Lung (tissue), 12 donors: ENCODE results near the gene TRUB1. TPM values are rescaled to one million over a fixed set of nuclear protein-coding genes. Genes with fewer than 3 reads are reported as not detected.

Experiments
- ATAC-seq: fragments of 200-7000 bp; cut with Tn5 transposase; one replicate; pipeline ENCODE4 v1.9.1; 2020; ENCODE audit warnings: moderate number of reproducible peaks; ENCODE audit not compliant: insufficient read depth, low FRiP score
- DNase-seq, 3 donors: peaks; one replicate each; pipeline ENCODE4 v3.0.0-alpha.2; 2013 to 2017
- H3K27ac ChIP-seq, 2 donors: one replicate each; pipeline ENCODE4 v1.5.1; 2013; ENCODE audit warnings: mild to moderate bottlenecking in 2 of 2, moderate library complexity in 2 of 2, control low read depth in 1 of 2, inconsistent platforms in 1 of 2, low read depth in 1 of 2, low read length in 1 of 2
- H3K27me3 ChIP-seq, 3 donors: one replicate each; pipeline ENCODE4 v1.5.1; 2013; ENCODE audit warnings: low read length in 2 of 3; ENCODE audit not compliant: control insufficient read depth in 3 of 3, insufficient read depth in 3 of 3
- H3K36me3 ChIP-seq, 4 donors: one replicate each; pipeline ENCODE4 v1.5.1; 2013; ENCODE audit warnings: low read length in 4 of 4, mild to moderate bottlenecking in 1 of 4, moderate library complexity in 1 of 4; ENCODE audit not compliant: control insufficient read depth in 4 of 4, insufficient read depth in 4 of 4
- H3K4me1 ChIP-seq, 5 donors: one replicate each; pipeline ENCODE4 v1.5.1; 2013; ENCODE audit warnings: low read length in 5 of 5, mild to moderate bottlenecking in 2 of 5, moderate library complexity in 1 of 5; ENCODE audit not compliant: control insufficient read depth in 5 of 5, insufficient read depth in 5 of 5
- H3K4me3 ChIP-seq: one replicate; pipeline ENCODE4 v1.5.1; 2013; ENCODE audit warnings: mild to moderate bottlenecking, control low read depth, moderate library complexity
- H3K9ac ChIP-seq, 2 donors: one replicate each; pipeline ENCODE4 v1.5.1; 2013; ENCODE audit warnings: low read length in 2 of 2, control low read depth in 1 of 2; ENCODE audit not compliant: insufficient read depth in 1 of 2
- H3K9me3 ChIP-seq, 4 donors: one replicate each; pipeline ENCODE4 v1.5.1; 2013; ENCODE audit warnings: low read length in 3 of 4, mild to moderate bottlenecking in 1 of 4, moderate library complexity in 1 of 4; ENCODE audit not compliant: control insufficient read depth in 4 of 4, insufficient read depth in 3 of 4
- WGBS, 2 donors: extraction: QIAGEN DNeasy Blood & Tissue Kit; methylation state at CpG; one replicate each; pipeline ENCODE4 v1.1.7; 2013; 5-methylcytosine and 5-hydroxymethylcytosine counted together
- polyA plus RNA-seq, 2 donors: library from polyadenylated mRNA; stranded (reverse); fragments of 200-250 nt; gene quantifications; one replicate each; pipeline ENCODE4 v1.2.1, GENCODE V29; 2013
- total RNA-seq, 2 donors: library from RNA; depleted of rRNA in 1 of 2; stranded (reverse); fragments of >200 nt in 1 of 2; gene quantifications; one replicate each; pipeline ENCODE4 v1.2.1, GENCODE V29; 2014 to 2021
- TF ChIP-seq, protein P1 (sequence below): IDR thresholded peaks from 2 replicates; pipeline ENCODE4 v1.5.1; 2012; ENCODE audit warnings: mild to moderate bottlenecking; ENCODE audit errors: control extremely low read depth, extremely low read depth
- donor health status: control.
- donor health status: control.
- donor health status: Bipolar disorder and iron deficiency.
- donor health status: healthy.
- donor health status: DM: yes; HTN: yes; CAD: no.

The TRUB1 gene
- total and polyA plus RNA-seq, 4 donors: 4.9 to 27.0 (median 10.7) TPM

DNA sequence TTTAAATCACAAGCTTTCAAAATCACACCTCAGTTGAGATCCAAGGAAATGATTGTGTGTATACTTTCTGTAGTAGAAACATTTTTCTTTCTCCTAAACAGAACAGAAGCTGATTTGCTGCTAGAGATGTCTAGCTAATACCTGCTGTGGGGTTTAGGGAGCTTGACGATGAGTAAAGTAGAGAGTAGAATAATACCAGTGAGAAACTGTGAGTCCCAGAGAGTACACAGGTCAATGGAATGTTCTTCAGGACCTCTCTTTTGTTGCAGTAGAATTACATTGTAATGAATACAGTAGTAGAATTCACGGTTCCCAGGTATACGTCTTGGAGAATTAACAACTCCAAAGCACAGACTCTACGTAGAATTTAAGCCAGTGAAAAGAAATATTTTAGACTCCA is 18.0 kb downstream of the TRUB1 start:
- no peak for ATAC-seq
- no peaks in the 10 kb centered on the region for H3K27me3 ChIP-seq
- H3K9ac ChIP-seq: no peak overlapping the region
- DNase-seq: no peak
- peaks cover 0 to 8% (median 0%) of the 10 kb centered on the region in 5 donors for H3K4me1 ChIP-seq
- no peaks in the 10 kb centered on the region for H3K9me3 ChIP-seq
- H3K27ac ChIP-seq: no peak overlapping the region
- no peak overlapping the region for H3K4me3 ChIP-seq
- TF ChIP-seq, protein P1, sequence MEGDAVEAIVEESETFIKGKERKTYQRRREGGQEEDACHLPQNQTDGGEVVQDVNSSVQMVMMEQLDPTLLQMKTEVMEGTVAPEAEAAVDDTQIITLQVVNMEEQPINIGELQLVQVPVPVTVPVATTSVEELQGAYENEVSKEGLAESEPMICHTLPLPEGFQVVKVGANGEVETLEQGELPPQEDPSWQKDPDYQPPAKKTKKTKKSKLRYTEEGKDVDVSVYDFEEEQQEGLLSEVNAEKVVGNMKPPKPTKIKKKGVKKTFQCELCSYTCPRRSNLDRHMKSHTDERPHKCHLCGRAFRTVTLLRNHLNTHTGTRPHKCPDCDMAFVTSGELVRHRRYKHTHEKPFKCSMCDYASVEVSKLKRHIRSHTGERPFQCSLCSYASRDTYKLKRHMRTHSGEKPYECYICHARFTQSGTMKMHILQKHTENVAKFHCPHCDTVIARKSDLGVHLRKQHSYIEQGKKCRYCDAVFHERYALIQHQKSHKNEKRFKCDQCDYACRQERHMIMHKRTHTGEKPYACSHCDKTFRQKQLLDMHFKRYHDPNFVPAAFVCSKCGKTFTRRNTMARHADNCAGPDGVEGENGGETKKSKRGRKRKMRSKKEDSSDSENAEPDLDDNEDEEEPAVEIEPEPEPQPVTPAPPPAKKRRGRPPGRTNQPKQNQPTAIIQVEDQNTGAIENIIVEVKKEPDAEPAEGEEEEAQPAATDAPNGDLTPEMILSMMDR: no peak
- WGBS, 2 donors: 96% methylated on average over 4 of the region's 4 CpGs
- peaks cover 0 to 5% (median 0%) of the 10 kb centered on the region in 4 donors for H3K36me3 ChIP-seq

DNA sequence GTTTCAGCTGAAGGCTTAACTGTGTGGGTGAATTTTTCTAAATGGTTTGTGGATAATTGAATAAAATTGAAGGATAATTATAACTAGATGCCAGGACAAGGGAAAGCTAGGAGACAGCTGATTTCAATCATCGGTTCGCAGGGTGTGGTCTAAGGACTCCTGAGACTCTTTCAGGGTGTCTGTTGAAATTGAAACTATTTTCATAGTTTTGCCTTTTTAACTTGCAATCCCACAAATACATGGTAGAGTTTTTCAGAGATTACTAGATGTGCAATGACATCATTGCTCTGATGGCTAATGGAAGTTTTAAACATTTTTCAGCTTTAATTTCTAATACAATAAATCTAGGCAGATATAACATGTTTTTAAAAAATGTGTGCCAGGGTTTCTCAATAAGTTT is 18.5 kb downstream of the TRUB1 start:
- Histone ChIP-seq H3K9ac (no peak overlapping the region), H3K36me3 (peaks cover 0 to 5% (median 0%) of the 10 kb centered on the region in 4 donors), H3K27ac (no peak overlapping the region), H3K27me3 (no peaks in the 10 kb centered on the region), H3K4me1 (peaks cover 0 to 8% (median 0%) of the 10 kb centered on the region in 5 donors), H3K4me3 (no peak overlapping the region), H3K9me3 (no peaks in the 10 kb centered on the region)
- TF ChIP-seq, protein P1: no peak
- DNase-seq (no peak), ATAC-seq (no peak)
- WGBS, 2 donors: 80 to 89% methylated on average over 2 of the region's 2 CpGs

DNA sequence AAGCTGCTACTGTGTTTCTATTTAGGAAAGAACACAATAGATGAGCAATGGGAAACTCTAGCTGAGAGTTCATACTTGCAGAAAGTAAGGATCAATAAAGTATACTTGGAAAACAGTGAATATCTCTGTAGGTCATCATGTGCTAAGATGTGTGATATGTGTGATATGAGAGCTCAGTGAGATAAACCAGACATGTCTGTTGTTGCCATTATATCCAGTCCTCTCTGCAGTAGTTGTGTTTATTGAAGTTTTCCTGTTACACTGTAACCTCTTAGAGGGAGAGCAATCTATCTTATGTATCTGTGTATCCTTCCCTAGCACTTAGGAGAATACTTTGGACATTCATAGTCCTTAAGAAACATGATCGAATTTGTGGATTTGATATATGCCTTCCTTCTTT is 19.1 kb downstream of the TRUB1 start:
- TF ChIP-seq, protein P1: no peak
- H3K36me3 ChIP-seq: peaks cover 0 to 6% (median under 1%) of the 10 kb centered on the region in 4 donors
- WGBS, 2 donors: 70 to 89% methylated on average over 1 of the region's 1 CpG
- peaks cover 0 to 8% (median 0%) of the 10 kb centered on the region in 5 donors for H3K4me1 ChIP-seq
- no peaks in the 10 kb centered on the region for H3K9me3 ChIP-seq
- no peak overlapping the region for H3K27ac ChIP-seq
- no peak for DNase-seq
- no peaks in the 10 kb centered on the region for H3K27me3 ChIP-seq
- ATAC-seq: no peak
- no peak overlapping the region for H3K4me3 ChIP-seq
- H3K9ac ChIP-seq: no peak overlapping the region

DNA sequence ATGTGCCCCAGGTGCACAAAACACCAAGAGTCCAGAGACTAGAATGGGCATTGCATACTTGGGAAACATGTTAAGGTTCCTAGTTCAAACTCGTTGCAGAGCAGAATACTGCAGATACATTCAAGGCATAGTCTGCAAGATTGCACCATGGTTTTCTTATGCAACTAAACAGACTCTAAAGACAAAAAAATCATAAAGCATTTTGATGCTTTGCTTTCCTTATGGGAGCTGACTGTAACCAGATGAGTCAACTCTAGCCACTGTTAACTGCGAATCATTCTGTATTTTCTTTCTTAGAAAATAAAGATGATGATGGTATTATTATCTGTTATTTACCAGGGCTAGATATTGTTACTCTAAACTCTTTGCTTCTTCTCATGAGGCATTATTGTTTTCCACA is 19.7 kb downstream of the TRUB1 start:
- H3K9me3 ChIP-seq: no peaks in the 10 kb centered on the region
- WGBS, 2 donors: 66 to 83% methylated on average over 2 of the region's 2 CpGs
- ATAC-seq (no peak), DNase-seq (no peak)
- H3K4me1 ChIP-seq: peaks cover 0 to 8% (median 0%) of the 10 kb centered on the region in 5 donors
- TF ChIP-seq, protein P1: no peak
- H3K27me3 ChIP-seq: no peaks in the 10 kb centered on the region
- H3K36me3 ChIP-seq: peaks cover 0 to 11% (median 3%) of the 10 kb centered on the region in 4 donors
- no peak overlapping the region for H3K9ac ChIP-seq
- H3K27ac ChIP-seq: no peak overlapping the region
- H3K4me3 ChIP-seq: no peak overlapping the region
